Adrenal gland (tissue), 12 donors: ENCODE data around the gene ABCB7. TPM values are rescaled to one million over a fixed set of nuclear protein-coding genes. Genes with fewer than 3 reads are reported as not detected.

Source experiments
- DNase-seq, 7 donors: peaks; one replicate each; pipeline ENCODE4 v3.0.0-alpha.2; 2019 to 2020
- H3K27ac ChIP-seq, 5 donors: fragments of 200-600 bp; sonication (generic) in 4 of 5; 1 replicate in 3 of 5; 2 replicates in 2 of 5; pipeline versions ENCODE4 v1.5.1 to v1.8.0; 2016 to 2020; ENCODE audit warnings: mild to moderate bottlenecking in 1 of 5
- H3K27me3 ChIP-seq: fragments of 200-600 bp; 2 replicates; pipeline ENCODE4 v1.8.0; 2021
- H3K36me3 ChIP-seq, 2 donors: fragments of 200-600 bp; replicated peaks in 1 of 2; 1 replicate in 1 of 2; 2 replicates in 1 of 2; pipeline versions ENCODE4 v1.5.1 to v1.8.0; 2018 to 2022
- H3K4me1 ChIP-seq, 2 donors: fragments of 200-600 bp; replicated peaks in 1 of 2; 1 replicate in 1 of 2; 2 replicates in 1 of 2; pipeline versions ENCODE4 v1.5.1 to v1.8.0; 2018 to 2021
- H3K4me3 ChIP-seq, 4 donors: fragments of 200-600 bp; sonication (generic) in 3 of 4; one replicate each; pipeline ENCODE4 v1.5.1; 2016 to 2018
- H3K9me3 ChIP-seq, 3 donors: fragments of 200-600 bp; sonication (generic) in 1 of 3; replicated peaks in 1 of 3; 1 replicate in 2 of 3; 2 replicates in 1 of 3; pipeline versions ENCODE4 v1.5.1 to v1.8.0; 2016 to 2021
- CTCF ChIP-seq, 6 experiments: fragments of 450-650 bp in 4 of 6; fragments of 200-600 bp in 2 of 6; sonication (generic) in 1 of 6; IDR thresholded peaks; 1 replicate in 5 of 6; 2 replicates in 1 of 6; pipeline versions ENCODE4 v1.5.1 to v1.8.0; 2016 to 2021; ENCODE audit warnings: antibody characterized with exemption in 6 of 6, mild to moderate bottlenecking in 2 of 6, moderate library complexity in 1 of 6
- POLR2A ChIP-seq, 2 donors: fragments of 450-650 bp; IDR thresholded peaks; one replicate each; pipeline ENCODE4 v1.6.1; 2017; ENCODE audit warnings: antibody characterized with exemption in 2 of 2, mild to moderate bottlenecking in 2 of 2, moderate library complexity in 1 of 2
- WGBS, 4 donors: extraction: QIAGEN DNeasy Blood & Tissue Kit in 2 of 4; methylation state at CpG; one replicate each; pipeline versions ENCODE4 v1.1.5 to v1.1.7; 2013 to 2017; 5-methylcytosine and 5-hydroxymethylcytosine counted together
- intact Hi-C, 2 donors: fragments of 100-400 bp; cut with DNase I; formaldehyde crosslinking; loops; one replicate each; pipeline versions ENCODE4 v1.14.1 to v1.15.0; 2022 to 2023
- polyA plus RNA-seq, 3 donors: library from polyadenylated mRNA; stranded (reverse); fragments of 200-250 nt in 2 of 3; fragments of 350-450 nt in 1 of 3; fragmentation: Illumina TruSeq in 1 of 3; extraction: RNeasy Lipid Tissue Mini Kit (QIAGEN cat#74804) in 1 of 3; gene quantifications; one replicate each; pipeline ENCODE4 v1.2.3, GENCODE V29; 2013 to 2014
- total RNA-seq, 9 donors: library from RNA; depleted of rRNA in 4 of 9; stranded (reverse); fragments of >200 nt in 4 of 9; fragments of 120-200 nt in 1 of 9; fragmentation: NEBNext Ultra II Directional in 1 of 9; extraction: Animal tissue kit (Norgen Biotek cat#: 25700) in 1 of 9; gene quantifications; one replicate each; pipeline versions ENCODE4 v1.1.0 to v1.2.4, GENCODE V29; 2013 to 2023
- donor health status: healthy with polysubstance abuse.
- donor health status: Bipolar disorder and iron deficiency.
- donor health status: DM: yes; HTN: yes; CAD: no.
- donor health status: DM: no; HTN: no; CAD: no.
- donor health status: DM: no; HTN: no; CAD: no.
- donor health status: DM: yes; HTN: yes; CAD: no.

The ABCB7 gene
- total and polyA plus RNA-seq, 12 donors, result 7.2 to 75.3 (median 31.4) TPM

GRCh38 chrX:75118296-75118695, 37.8 kb downstream of the ABCB7 start:
- no peaks in the 10 kb centered on the region for H3K4me1 ChIP-seq
- H3K36me3 ChIP-seq, result no peaks in the 10 kb centered on the region
- DNase-seq, result no peak
- H3K9me3 ChIP-seq, result no peaks in the 10 kb centered on the region
- intact Hi-C loops, result no loop called here
- 39 to 68% (median 60%) methylated on average over 2 of the region's 2 CpGs for WGBS, 4 donors
- TF ChIP-seq POLR2A (IDR thresholded peaks at IDR 0.05), result no peak
- no peak for TF ChIP-seq CTCF (IDR thresholded peaks at IDR 0.05)
- no peak overlapping the region for H3K4me3 ChIP-seq
- no peaks in the 10 kb centered on the region for H3K27me3 ChIP-seq
- no peak overlapping the region for H3K27ac ChIP-seq

GRCh38 chrX:75115707-75116413, 40.2 kb downstream of the ABCB7 start:
- 73 to 91% (median 82%) methylated on average over 3 to 5 of the region's 5 CpGs for WGBS, 4 donors

DNA sequence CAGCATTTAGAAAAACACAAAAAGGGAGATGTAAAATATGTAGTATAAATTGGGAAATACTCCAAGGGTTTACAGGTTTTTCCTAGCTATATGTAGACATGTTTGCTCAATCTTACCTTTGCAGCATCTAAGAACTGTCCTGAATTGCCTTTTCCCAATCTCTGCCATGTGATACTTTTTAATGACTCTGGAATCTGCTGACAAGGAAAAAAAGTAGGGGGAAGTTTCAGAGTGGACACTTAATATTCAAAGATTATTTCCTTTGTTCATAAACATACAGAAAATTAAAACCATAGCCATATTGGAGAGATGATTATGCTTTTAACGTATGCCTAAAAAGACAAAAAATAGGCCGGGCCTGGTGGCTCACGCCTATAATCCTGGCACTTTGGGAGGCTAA, 41.4 kb downstream of the ABCB7 start:
- Histone ChIP-seq H3K4me1 (no peaks in the 10 kb centered on the region), H3K36me3 (no peaks in the 10 kb centered on the region), H3K27me3 (no peaks in the 10 kb centered on the region), H3K27ac (no peak overlapping the region), H3K4me3 (no peak overlapping the region), H3K9me3 (no peaks in the 10 kb centered on the region)
- no peak for DNase-seq
- TF ChIP-seq POLR2A (IDR thresholded peaks at IDR 0.05), result no peak
- no peak for TF ChIP-seq CTCF (IDR thresholded peaks at IDR 0.05)
- 87 to 97% (median 92%) methylated on average over 3 of the region's 3 CpGs for WGBS, 4 donors
- intact Hi-C loops, result no loop called here

More at GRCh38 chrX:75115707-75116413, 40.2 kb downstream of the ABCB7 start:
- intact Hi-C loops, result no loop called here
- no peaks in the 10 kb centered on the region for H3K9me3 ChIP-seq
- H3K27ac ChIP-seq, result no peak overlapping the region
- H3K36me3 ChIP-seq, result no peaks in the 10 kb centered on the region
- H3K4me1 ChIP-seq, result no peaks in the 10 kb centered on the region
- H3K27me3 ChIP-seq, result no peaks in the 10 kb centered on the region
- TF ChIP-seq POLR2A (IDR thresholded peaks at IDR 0.05) (no peak), CTCF (IDR thresholded peaks at IDR 0.05) (no peak)
- no peak overlapping the region for H3K4me3 ChIP-seq
- no peak for DNase-seq

DNA sequence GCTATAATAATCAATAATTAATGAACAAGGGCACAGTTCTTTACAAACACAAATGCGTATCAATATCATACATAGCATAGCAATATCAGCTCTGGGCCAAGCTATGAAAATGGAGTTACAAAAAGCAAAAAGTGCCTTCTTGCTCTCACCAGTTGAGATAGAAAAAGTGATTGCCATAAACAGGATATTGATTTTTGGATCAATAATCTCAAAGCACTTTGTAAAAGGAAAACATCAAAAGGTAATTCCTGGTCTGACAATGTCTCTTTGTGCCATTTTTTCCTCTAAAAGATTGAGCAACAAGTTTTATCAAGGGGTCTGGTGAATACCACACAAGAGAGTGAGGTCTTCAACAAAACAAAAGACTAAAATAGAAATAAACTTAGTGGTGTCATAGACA, 42.4 kb downstream of the ABCB7 start:
- H3K27ac ChIP-seq, result no peak overlapping the region
- TF ChIP-seq CTCF (IDR thresholded peaks at IDR 0.05), result no peak
- no peak for DNase-seq
- no peaks in the 10 kb centered on the region for H3K4me1 ChIP-seq
- intact Hi-C loops, result no loop called here
- no peaks in the 10 kb centered on the region for H3K27me3 ChIP-seq
- no peak overlapping the region for H3K4me3 ChIP-seq
- H3K9me3 ChIP-seq, result no peaks in the 10 kb centered on the region
- H3K36me3 ChIP-seq, result no peaks in the 10 kb centered on the region
- 81 to 100% (median 93%) methylated on average over 1 of the region's 1 CpG for WGBS, 4 donors
